ENCODE results near the gene RAD51B. TPM values are rescaled to one million over a fixed set of nuclear protein-coding genes. Genes with fewer than 3 reads are reported as not detected.

Gene RAD51B
- total RNA-seq, 1 experiment from 2014 or later: 20.0 TPM

DNA sequence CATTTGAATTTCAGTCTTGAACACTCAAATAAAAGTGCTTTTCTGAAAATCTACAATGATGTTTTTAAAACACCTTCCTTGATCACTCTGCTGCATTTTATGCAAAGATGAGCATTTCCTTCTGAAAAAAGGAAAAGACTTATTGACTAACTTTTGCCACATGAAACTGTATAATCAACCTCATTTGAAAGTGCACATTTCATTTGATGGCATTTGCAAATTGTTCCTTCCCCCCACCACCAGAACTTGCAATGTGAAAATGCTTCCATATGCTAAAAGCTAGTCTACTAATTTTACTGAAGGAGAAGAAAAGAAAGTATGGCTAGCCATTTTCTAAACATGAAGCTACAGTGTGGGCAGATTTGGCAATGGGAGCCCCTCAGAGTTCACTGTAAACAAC, 159.2 kb downstream of the RAD51B start:
- H3K4me3 ChIP-seq (replicated peaks in 1 of 2; ENCODE audit: low read depth in 1 of 2, low read length in 2 of 2): no peak overlapping the region
- no peak for DNase-seq (ENCODE audit: low read depth, low spot score)
- H3K9me2 ChIP-seq (ENCODE audit: insufficient read depth): no peaks in the 10 kb centered on the region
- H3K27me3 ChIP-seq (ENCODE audit: insufficient read depth, low read length): no peaks in the 10 kb centered on the region
- CTCF ChIA-PET: interaction anchor here (0.6 kb wide), 1 partner anchor 69 kb away, joined by 3 read pairs; no protein-coding TSS in a partner anchor
- no peak for ATAC-seq
- H4K20me1 ChIP-seq (ENCODE audit: insufficient read depth): no peaks in the 10 kb centered on the region
- no peak overlapping the region for H2AFZ ChIP-seq (ENCODE audit: low read depth, low read length, poor library complexity, severe bottlenecking)
- no peak overlapping the region for H3K4me2 ChIP-seq (ENCODE audit: low read length)
- TF ChIP-seq, protein P1, sequence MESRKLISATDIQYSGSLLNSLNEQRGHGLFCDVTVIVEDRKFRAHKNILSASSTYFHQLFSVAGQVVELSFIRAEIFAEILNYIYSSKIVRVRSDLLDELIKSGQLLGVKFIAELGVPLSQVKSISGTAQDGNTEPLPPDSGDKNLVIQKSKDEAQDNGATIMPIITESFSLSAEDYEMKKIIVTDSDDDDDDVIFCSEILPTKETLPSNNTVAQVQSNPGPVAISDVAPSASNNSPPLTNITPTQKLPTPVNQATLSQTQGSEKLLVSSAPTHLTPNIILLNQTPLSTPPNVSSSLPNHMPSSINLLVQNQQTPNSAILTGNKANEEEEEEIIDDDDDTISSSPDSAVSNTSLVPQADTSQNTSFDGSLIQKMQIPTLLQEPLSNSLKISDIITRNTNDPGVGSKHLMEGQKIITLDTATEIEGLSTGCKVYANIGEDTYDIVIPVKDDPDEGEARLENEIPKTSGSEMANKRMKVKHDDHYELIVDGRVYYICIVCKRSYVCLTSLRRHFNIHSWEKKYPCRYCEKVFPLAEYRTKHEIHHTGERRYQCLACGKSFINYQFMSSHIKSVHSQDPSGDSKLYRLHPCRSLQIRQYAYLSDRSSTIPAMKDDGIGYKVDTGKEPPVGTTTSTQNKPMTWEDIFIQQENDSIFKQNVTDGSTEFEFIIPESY (IDR thresholded peaks at IDR 0.05; ENCODE audit: extremely low read depth, insufficient replicate concordance, low read length): no peak
- no peak for TF ChIP-seq CBX3 (IDR thresholded peaks at IDR 0.05; ENCODE audit: low read depth)
- TF ChIP-seq ELF1 (IDR thresholded peaks at IDR 0.05; ENCODE audit: borderline replicate concordance, low read depth): no peak
- no peak for TF ChIP-seq SP1 (IDR thresholded peaks at IDR 0.05; ENCODE audit: low read depth)
- TF ChIP-seq ZNF274 (IDR thresholded peaks at IDR 0.05; ENCODE audit: low read depth, low read length): no peak
- TF ChIP-seq CEBPB (IDR thresholded peaks at IDR 0.05; ENCODE audit: low read depth): no peak
- TF ChIP-seq, protein P2, sequence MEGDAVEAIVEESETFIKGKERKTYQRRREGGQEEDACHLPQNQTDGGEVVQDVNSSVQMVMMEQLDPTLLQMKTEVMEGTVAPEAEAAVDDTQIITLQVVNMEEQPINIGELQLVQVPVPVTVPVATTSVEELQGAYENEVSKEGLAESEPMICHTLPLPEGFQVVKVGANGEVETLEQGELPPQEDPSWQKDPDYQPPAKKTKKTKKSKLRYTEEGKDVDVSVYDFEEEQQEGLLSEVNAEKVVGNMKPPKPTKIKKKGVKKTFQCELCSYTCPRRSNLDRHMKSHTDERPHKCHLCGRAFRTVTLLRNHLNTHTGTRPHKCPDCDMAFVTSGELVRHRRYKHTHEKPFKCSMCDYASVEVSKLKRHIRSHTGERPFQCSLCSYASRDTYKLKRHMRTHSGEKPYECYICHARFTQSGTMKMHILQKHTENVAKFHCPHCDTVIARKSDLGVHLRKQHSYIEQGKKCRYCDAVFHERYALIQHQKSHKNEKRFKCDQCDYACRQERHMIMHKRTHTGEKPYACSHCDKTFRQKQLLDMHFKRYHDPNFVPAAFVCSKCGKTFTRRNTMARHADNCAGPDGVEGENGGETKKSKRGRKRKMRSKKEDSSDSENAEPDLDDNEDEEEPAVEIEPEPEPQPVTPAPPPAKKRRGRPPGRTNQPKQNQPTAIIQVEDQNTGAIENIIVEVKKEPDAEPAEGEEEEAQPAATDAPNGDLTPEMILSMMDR (IDR thresholded peaks at IDR 0.05 in 2 of 3, conservative IDR thresholded peaks at IDR 0.05 in 1 of 3; ENCODE audit: borderline replicate concordance in 1 of 3, insufficient read depth in 1 of 3, low read depth in 2 of 3, low read length in 2 of 3): no peak
- peak overlapping the region; percentile 90 for H3K27ac ChIP-seq (ENCODE audit: low read depth, low read length)
- no TSS peak for BruUV-seq (replicated peaks)
- H3K79me2 ChIP-seq (ENCODE audit: insufficient read depth, low read length): no peaks in the 10 kb centered on the region
- H3K9me3 ChIP-seq (ENCODE audit: control insufficient read depth in 1 of 2, insufficient read depth in 1 of 2, low read depth in 1 of 2, low read length in 2 of 2): no peaks in the 10 kb centered on the region
- no peaks in the 10 kb centered on the region for H3K36me3 ChIP-seq (ENCODE audit: control insufficient read depth in 1 of 2, insufficient read depth in 2 of 2, low read length in 2 of 2)
- intact Hi-C loops (cut with micrococcal nuclease): no loop called here
- POLR2A ChIA-PET: no interaction called here
- peaks cover 17 to 49% of the 10 kb centered on the region in 2 experiments for H3K4me1 ChIP-seq (ENCODE audit: control insufficient read depth in 1 of 2, insufficient read depth in 2 of 2, low read length in 2 of 2)
- RAD21 ChIA-PET (ENCODE audit: low non-redundant PET in 1 of 2, low total read pairs in 2 of 2, uncharacterized antibody in 2 of 2, unreplicated experiment in 2 of 2): no interaction called here
- no peak overlapping the region for H3K9ac ChIP-seq (ENCODE audit: low read length)

All from HCT116 (cell line).